GM21717 (cell line): ENCODE measurements around the gene DNM2.

Experiments
- ATAC-seq: cut with Tn5 transposase; IDR thresholded peaks from one replicate; pipeline ENCODE4 v1.9.1; 2021; ENCODE audit warnings: mild to moderate bottlenecking, moderate library complexity; ENCODE audit not compliant: unreplicated experiment

The DNM2 gene

GRCh38 chr19:10769533-10770491 lies 51.9 kb downstream of the DNM2 start:
- ATAC-seq, result no peak

- ATAC-seq, result no peak
Observed at GRCh38 chr19:10773969-10774368, 56.1 kb downstream of the DNM2 start.

- ATAC-seq, result no peak
Observed at GRCh38 chr19:10774893-10775292, 57.0 kb downstream of the DNM2 start.

GRCh38 chr19:10776900-10777650 lies 59.2 kb downstream of the DNM2 start:
- no peak for ATAC-seq

GRCh38 chr19:10780368-10780767 lies 62.5 kb downstream of the DNM2 start:
- no peak for ATAC-seq

- no peak for ATAC-seq
Observed at GRCh38 chr19:10782795-10783194, 64.9 kb downstream of the DNM2 start.

GRCh38 chr19:10784257-10784656 lies 66.4 kb downstream of the DNM2 start:
- no peak for ATAC-seq

- no peak for ATAC-seq
Observed at GRCh38 chr19:10788146-10788545, 70.3 kb downstream of the DNM2 start.

- ATAC-seq, result no peak
Observed at GRCh38 chr19:10789866-10790265, 72.0 kb downstream of the DNM2 start.

- no peak for ATAC-seq
Observed at GRCh38 chr19:10796653-10797052, 78.8 kb downstream of the DNM2 start.

GRCh38 chr19:10797078-10797477 lies 79.2 kb downstream of the DNM2 start:
- ATAC-seq, result no peak

- ATAC-seq, result no peak
Observed at GRCh38 chr19:10797541-10798256, 79.8 kb downstream of the DNM2 start.

- no peak for ATAC-seq
Observed at GRCh38 chr19:10800488-10800887, 82.6 kb downstream of the DNM2 start.

- ATAC-seq, result no peak
Observed at GRCh38 chr19:10802479-10802878, 84.6 kb downstream of the DNM2 start.

- ATAC-seq, result no peak
Observed at GRCh38 chr19:10803252-10803651, 85.4 kb downstream of the DNM2 start.

GRCh38 chr19:10805065-10805757 lies 87.3 kb downstream of the DNM2 start:
- no peak for ATAC-seq

- ATAC-seq, result no peak
Observed at GRCh38 chr19:10805758-10806247, 87.9 kb downstream of the DNM2 start.

GRCh38 chr19:10808937-10809649 lies 91.2 kb downstream of the DNM2 start:
- no peak for ATAC-seq

GRCh38 chr19:10809651-10810285 lies 91.9 kb downstream of the DNM2 start:
- no peak for ATAC-seq
